HG03060 (cell line): Measurements from ENCODE around the gene DNAJC5G.
"Not testable (repeated sequence)": the region's sequence is repeated elsewhere in the genome, so short reads cannot be mapped to it uniquely, and the experiment has no call there.

ENCODE experiments used
- ATAC-seq: cut with Tn5 transposase; IDR thresholded peaks from one replicate; pipeline ENCODE4 v1.9.1; 2021; ENCODE audit warnings: low read depth, moderate number of reproducible peaks; ENCODE audit not compliant: unreplicated experiment

Gene DNAJC5G

DNA sequence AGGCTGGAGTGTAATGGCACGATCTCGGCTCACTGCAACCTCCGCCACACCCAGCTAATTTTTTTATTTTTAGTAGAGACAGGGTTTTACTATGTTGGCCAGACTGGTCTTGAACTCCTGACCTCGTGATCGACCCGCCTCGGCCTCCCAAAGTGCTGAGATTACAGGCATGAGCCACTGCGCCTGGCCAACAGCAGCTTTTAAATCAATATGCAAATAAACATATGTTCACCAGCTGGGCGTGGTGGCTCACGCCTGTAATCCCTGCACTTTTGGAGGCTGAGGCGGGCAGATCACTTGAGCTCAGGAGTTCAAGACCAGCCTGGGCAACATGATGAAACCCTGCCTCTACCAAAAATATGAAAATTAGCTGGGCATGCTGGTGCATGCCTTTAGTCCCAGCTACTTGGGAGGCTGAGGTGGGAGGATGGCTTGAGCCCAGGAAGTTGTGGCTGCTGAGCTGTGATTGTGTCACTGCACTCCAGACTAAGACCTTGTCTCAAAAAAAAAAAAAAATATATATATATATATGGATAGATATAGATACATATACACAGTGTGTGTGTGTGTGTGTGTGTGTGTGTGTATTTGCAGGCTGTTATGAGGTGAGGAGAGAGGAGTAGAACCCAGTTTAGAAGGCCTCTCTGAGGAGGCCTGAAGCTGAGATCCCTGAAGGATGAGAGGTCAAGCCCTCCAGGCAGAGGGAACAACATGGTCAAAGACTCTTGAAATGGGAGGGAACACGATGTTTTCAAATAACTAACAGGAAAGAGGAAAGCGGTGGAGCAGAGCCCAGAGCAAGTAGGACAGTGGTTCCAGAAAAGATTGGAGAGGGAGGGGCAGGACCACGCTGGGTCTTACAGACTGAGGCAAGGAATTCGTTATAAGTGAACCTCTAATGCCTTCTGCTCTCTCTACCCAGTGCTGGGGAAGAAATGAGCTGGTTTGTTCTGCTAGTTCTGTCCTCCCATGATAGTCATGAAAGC is 2.4 kb upstream of the DNAJC5G start:
- not testable (repeated sequence) for ATAC-seq

DNA sequence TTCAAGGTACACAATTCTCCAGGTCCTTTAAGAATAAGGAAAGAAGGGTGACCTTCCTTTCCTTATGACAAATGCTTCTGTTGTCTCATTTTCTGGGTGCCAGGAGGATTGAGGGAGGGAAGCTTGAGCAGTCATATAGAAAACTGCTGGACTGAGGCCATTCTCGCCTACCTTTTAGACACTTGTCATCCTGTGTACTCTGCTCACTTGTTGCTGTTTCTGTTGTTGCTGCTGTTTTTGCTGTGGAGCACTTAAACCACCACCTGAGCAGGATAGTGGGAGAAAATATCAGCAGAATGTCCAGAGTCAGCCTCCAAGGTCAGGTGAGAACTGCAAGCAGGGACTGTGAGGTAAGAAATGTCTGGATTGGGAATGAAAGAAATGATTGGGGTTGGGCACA is 2.8 kb downstream of the DNAJC5G start:
- ATAC-seq = no peak

DNA sequence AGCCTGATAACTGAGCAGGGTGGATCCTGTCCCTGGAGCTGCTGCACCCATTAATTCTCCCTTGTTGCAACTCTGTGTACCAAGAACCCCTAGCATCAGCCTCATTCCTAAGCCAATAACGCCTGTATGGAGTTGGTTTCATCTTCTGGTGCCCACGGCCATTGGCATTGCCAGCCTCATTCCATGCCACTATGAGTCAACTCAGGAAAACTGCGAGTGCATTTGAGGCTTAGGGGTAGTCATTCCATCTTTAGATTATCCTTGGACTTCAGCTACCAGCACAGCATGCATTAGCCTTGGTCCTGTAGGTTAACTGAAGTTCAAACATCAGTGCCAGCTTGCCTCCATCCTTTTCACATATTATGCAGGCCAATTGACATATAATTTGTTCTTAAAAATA is 5.6 kb downstream of the DNAJC5G start:
- ATAC-seq = no peak

DNA sequence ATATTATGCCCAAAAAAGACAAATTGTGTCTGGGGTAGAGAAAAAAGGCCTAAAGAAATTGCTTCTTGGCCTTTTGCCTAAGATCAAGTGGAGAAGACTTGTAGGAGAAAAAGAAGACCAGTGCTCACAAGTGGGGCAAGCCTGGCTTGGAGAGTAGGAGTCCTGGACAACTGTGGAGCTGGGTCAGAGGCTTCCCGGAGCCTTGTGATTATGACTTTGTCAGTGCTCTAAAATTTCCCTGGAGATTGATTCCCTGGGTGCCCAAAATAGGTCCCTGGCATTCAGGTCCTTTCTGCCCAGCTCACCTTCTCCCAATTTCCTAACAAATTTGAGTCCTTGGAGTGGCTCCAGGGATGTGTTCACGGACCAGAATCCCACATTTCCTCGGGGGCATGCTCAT is 6.2 kb downstream of the DNAJC5G start:
- ATAC-seq = no peak

DNA sequence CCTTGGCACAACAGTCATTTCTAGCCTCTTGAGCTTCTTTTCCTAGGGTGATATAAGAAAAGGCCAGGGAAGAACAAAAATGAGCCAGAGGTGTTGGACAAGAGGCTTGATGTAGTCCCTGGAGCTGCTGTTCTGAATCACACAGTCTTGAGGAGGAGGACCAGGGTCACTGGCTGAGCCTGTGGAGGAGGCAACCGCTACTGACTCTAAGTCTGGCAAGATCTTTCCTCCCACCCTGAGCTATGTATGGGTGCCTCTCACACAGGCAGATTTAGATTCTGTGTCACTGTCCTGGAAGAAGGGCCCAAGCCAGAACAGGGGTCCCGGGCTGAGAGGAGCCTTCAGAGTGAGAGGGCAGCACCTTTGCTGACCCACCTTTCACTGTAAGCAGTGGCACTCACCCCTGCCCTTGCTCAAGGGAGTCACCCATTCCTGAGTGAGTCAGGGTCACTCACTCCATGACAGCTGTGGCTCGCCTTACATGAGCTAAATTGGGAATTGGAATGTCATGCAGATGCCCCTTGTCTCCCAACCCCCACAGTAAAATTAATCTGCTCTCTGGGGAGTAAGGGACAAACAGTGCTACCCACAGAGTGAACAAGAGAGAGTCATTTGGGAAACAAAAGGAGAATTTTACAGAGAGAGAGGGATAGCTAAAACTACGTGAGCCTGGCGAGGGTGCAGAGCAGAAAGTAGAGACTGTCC is 6.8 kb downstream of the DNAJC5G start, which contains the start of gene TRIM54:
Gene TRIM54, plus strand, starts transcription at position 575 of the 705 bp plus-strand sequence. CDS start 303 bp downstream, outside the sequence.
- no peak for ATAC-seq

DNA sequence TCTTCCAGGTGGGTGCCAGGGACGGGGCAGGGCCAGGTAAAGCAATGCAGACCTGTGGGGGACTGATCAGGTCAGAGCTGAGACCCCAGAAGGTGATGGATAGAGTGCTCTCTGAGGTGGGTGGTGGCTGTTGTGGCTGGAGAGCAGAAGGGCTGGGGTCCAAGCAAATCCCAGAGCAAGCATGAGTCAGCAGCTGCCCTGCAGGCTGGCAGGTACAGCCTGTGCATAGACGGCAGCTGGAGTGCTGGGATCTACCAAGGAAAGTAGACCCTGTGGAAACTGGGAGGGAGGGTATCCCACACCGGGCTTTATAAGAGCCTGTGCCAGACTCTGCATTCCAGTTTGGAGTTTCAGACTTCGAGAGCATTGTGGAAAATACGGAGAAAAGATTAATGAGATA is 7.7 kb downstream of the DNAJC5G start:
- ATAC-seq = no peak

DNA sequence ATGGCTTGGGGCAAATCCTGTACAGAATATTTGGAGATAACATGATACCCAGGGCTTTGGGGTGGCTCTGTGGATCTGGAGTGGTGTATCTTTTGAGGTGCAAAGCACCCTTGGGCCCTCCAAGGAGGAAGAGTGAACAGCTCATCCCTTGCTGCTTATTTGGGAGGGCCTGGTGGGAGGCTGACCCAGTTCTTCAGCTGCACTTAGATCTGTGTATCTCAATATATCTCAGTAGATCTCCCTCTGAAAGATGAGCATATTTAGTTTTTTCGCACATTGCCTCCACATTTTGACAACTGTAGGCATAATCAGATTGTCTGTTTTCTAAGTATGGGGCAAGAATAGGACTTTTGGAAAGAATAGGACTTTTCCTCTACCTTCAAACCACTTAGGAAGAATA is 9.8 kb downstream of the DNAJC5G start:
- no peak for ATAC-seq

DNA sequence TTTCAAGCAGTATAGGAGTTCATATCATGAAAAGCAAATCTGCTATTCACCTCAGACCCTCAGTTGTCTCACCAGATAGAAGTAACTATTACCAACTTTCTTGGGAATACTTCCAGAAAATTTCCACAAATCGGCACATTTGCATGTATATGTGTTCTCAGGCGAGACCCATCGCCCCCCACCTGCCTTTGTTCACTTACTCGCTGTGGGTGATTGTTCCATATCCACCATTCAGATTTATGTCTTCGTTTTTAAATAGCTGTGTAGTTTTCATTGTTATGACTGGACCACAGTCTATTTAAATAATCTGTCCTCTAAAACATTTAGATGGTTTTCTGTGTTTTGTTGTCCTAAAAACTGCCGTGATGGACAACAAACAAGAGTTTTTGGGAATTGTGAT is 10.2 kb downstream of the DNAJC5G start:
- no peak for ATAC-seq

DNA sequence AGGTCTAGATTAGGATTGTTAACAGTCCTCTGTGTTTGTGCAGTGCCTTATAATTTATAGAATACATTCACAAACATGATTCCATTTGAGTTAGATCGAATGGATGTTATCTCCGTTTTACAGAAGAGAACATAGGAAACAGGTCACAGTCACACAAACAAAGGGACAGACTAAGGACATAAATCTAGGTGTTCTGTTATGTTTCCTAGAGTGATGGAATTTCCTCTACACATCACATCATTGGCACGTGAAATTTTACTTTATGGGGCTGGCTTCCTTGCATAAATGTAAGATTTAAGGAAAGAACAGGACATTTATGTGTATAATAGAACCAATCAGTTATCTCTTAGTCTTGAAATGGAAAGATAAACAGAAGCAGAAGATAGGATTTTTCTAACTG is 13.4 kb downstream of the DNAJC5G start:
- ATAC-seq = no peak

DNA sequence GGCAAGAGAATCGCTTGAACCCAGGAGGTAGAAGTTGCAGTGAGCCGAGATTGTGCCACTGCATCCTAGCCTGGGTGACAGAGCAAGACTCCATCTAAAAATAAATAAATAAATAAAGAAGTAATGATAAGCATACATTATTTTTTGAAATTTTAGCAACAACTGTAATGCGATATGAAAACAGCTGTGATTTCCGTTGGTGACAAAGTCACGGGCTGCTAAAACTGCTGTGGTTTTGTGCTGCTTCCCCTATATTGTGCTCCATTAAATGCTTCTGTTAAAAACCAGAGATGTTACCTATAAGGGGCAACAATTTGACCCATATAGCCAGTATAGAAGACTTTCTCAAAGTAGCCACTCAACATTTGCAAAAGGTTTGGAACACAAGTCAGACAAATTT is 15.3 kb downstream of the DNAJC5G start:
- ATAC-seq = no peak

DNA sequence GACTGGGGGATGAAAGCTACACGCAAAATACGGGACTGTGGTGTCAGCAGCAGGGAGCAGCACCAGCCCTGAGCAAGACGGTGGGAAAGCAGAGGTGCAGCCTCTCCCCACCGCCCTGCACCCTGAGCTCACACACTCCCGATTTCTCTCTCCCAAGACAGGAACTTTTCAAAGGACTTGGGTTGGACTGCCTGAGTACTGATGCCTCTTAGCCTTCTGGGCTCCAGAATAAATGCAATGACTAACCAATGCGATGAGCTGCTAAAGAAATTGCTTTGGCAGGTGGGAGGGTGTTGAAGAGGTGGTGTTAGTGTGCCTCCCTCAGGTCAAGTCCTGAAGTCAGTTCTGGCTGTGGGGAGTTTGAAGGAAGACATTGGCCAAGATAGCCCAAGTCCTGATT is 16.6 kb downstream of the DNAJC5G start:
- ATAC-seq = no peak

DNA sequence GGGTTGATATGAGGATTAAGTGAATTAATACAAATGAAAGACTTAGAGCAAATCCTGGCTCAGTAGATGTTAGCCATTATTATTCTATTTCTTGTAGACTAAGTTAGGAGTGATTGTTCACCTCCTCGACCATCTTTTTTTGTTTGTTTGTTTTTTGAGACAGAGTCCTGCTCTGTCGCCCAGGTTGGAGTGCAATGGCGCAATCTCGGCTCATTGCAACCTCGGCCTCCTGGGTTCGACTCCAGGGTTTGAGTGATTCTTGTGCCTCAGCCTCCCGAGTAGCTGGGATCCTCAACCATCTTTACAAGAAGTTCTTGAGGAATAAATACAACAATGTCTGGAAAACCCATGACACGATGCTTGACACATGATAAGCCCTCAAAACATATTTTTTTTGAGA is 19.7 kb downstream of the DNAJC5G start:
- no peak for ATAC-seq

DNA sequence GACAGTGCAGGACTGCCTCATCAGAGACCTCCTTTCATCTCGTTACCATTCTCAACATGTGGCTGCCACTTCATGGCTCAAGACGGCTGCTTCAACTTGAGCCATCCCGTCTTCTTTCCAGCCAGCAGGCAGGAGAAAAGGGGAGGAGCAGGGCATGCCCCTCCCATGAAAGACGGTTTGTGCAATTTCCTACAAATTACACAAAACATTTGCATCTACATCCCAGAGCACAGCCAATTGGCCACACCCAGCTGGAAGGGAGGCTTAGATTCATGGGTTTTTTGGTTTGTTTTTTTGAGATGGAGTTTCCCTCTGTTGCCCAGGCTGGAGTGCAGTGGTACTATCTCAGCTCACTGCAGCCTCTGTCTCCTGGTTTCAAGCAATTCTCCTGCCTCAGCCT is 21.2 kb downstream of the DNAJC5G start:
- ATAC-seq = no peak

DNA sequence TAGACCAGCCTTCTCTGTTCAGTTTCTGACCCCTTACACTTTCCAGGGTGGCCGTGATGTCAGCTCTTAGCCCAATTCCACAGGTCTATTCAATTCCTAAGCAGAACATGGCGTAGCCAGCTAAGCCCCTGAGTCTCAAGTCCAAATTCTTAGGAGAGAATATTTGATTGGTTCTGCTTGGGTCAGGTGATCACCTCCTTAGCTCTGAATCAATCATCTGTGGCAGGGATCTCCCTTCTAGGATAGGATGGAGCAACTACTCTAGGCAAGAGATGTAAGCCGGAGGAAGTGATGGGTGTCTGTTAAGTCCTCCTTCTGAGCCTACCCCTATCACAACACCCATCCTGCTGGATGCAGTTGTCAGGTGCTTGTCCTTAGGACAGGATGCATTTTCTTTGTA is 22.0 kb downstream of the DNAJC5G start:
- no peak for ATAC-seq

DNA sequence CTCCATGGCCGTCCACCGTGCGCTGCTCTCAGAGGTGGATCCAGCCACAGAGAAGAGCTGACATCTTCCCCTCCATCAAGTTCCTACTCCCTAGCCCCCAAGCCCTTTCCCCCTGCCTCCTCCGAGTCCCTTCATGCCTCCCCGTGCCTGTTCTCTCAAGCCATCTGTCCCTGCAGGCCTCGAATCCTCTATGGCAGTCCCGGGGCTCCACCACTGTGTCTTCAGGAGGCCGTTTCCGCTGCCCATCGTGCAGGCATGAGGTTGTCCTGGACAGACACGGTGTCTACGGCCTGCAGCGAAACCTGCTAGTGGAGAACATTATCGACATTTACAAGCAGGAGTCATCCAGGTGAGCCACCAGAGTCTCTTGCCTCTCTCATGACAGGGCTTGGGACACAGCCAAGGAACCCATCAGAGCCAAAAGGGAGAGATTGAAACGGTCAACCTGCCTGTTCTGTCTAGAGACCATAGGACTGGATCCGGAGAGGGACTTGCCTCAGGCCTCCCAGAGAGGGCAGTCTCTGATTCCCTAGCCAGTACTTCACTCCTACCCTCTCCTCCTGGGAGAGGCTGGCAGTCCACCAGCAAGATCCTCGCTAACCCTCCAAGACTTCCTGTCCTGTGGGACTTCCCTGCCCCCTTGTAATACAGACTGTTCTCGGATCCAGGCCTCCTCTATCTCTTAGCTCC is 23.3 kb downstream of the DNAJC5G start:
- ATAC-seq = no peak

DNA sequence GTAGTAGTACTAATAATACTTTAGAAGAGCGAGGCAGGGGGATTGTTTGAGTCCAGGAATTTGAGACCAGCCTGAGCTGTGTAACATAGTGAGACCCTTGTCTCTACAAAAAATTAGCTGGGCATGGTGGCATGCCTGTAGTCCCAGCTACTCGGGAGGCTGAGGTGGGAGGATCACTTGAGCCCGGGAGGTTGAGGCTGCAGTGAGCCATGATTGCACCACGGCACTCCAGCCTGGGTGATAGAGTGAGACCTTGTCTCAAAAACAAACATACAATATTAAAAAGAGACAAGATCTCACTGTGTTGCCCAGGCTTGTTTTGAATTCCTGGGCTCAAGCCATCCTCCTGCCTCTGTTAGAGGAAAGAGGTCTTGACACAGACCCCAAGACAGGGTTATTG is 25.4 kb downstream of the DNAJC5G start:
- ATAC-seq = not testable (repeated sequence)

DNA sequence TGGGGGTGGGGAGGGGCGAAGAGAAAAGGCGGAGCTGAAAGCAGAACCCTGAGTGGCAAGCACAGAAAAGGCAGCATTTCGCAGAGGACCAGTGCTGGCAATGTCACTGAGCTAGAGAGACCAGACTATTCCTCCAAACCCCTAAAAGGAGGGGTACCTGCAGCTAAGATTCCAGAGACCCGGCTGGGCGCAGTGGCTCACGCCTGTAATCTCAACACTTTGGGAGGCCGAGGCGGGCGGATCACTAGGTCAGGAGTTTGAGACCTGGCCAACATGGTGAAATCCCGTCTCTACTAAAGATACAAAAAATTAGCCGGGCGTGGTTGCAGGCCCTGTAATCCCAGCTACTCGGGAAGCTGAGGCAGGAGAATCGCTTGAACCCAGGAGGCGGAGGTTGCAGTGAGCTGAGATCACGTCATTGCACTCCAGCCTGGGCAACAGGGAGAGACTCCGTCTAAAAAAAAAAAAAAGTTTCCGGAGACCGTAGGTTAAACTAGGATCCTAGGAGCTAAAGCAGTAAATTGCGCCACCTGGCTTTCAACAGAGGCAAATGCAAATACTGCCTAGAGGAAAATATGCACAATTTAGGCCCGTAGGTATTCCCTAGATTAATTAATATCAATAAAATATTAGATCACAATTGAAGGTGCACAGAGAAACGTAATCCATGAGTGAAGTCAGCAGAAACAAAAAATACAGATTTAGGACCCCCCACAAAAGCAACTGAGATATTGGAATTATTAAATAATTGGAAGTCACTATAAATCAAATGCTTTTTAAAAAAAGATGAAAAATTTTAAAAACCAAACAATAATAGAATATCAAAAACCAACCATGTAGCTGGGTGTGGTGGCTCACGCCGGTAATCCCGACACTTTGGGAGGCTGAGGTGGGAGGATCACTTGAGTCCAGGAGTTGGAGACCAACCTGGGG is 28.1 kb downstream of the DNAJC5G start:
- ATAC-seq = no peak

DNA sequence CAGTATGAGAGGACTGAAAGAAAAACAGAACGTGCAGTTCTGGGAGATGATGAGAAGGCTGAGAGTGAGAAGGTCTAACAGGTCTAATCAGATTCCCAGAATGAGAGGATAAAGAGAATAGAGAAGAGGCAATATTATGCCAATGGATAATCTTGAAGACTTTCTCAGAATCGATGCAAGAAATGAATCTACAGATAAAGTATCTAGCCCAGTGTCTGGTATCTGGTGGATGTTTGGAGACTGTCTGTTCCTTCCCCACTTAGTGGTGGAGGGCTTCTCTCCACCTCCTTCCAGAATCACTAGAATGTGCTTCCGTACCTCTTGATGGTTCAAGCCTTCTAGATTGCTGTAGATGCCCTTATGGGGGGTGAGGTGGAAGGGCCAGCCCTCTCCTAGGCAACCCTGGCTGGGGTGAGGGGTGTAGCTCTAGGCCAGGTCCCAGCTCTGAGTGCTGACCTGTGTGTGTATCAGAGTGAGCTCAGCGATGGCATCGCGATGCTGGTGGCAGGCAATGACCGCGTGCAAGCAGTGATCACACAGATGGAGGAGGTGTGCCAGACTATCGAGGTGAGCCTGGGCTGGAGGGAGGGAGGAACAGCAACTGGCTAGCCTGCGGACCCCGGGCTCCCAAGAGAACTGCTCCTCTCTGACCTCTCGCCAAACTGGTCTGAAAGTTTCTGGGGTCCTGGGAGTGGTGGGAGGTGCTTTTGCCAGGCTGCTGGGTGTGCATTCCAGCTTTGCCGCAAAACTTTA is 29.4 kb downstream of the DNAJC5G start:
- ATAC-seq = no peak

DNA sequence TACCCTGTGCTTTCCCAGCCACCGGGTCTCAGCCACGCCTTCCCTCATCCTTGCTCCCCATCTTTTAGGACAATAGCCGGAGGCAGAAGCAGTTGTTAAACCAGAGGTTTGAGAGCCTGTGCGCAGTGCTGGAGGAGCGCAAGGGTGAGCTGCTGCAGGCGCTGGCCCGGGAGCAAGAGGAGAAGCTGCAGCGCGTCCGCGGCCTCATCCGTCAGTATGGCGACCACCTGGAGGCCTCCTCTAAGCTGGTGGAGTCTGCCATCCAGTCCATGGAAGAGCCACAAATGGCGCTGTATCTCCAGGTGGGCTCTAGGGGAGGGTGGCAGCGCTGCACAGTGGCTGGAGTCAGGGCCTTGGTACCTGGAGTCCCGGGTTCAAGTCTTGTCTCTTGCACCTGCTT is 30.3 kb downstream of the DNAJC5G start:
- ATAC-seq = no peak
